Ovary (tissue), 9 donors: ENCODE measurements around the gene ZAR1. TPM values are rescaled to one million over a fixed set of nuclear protein-coding genes. Genes with fewer than 3 reads are reported as not detected.

ENCODE experiments used
- DNase-seq, 5 donors: peaks; one replicate each; pipeline ENCODE4 v3.0.0-alpha.2; 2019 to 2020
- H3K27ac ChIP-seq, 2 donors: fragments of 200-600 bp; one replicate each; pipeline versions ENCODE4 v1.5.1 to v1.8.0; 2019 to 2022
- H3K27me3 ChIP-seq: fragments of 200-600 bp; one replicate; pipeline ENCODE4 v1.8.0; 2022
- H3K36me3 ChIP-seq: fragments of 200-600 bp; sonication (generic); one replicate; pipeline ENCODE4 v1.5.1; 2019
- H3K4me1 ChIP-seq: one replicate; pipeline ENCODE4 v1.8.1; 2013; ENCODE audit warnings: mild to moderate bottlenecking, moderate library complexity; ENCODE audit not compliant: insufficient read depth
- H3K4me3 ChIP-seq: fragments of 200-600 bp; sonication (generic); one replicate; pipeline ENCODE4 v1.5.1; 2017
- H3K9me3 ChIP-seq, 2 donors: fragments of 200-600 bp in 1 of 2; sonication (generic) in 1 of 2; one replicate each; pipeline versions ENCODE4 v1.5.1 to v1.8.1; 2013 to 2019; ENCODE audit warnings: mild to moderate bottlenecking in 1 of 2, moderate library complexity in 1 of 2
- CTCF ChIP-seq, 3 donors: fragments of 450-650 bp in 2 of 3; fragments of 200-600 bp in 1 of 3; IDR thresholded peaks; one replicate each; pipeline versions ENCODE4 v1.5.1 to v1.8.0; 2016 to 2022; ENCODE audit warnings: antibody characterized with exemption in 3 of 3, mild to moderate bottlenecking in 1 of 3
- EP300 ChIP-seq: sonication (generic); formaldehyde crosslinking; IDR thresholded peaks from one replicate; pipeline ENCODE4 v1.6.1; 2017; ENCODE audit warnings: antibody characterized with exemption
- POLR2A ChIP-seq: fragments of 450-650 bp; IDR thresholded peaks from one replicate; pipeline ENCODE4 v1.6.1; 2017; ENCODE audit warnings: antibody characterized with exemption, mild to moderate bottlenecking, moderate library complexity
- WGBS, 3 donors: extraction: QIAGEN DNeasy Blood & Tissue Kit in 1 of 3; methylation state at CpG; one replicate each; pipeline versions ENCODE4 v1.1.5 to v1.1.7; 2013 to 2017; 5-methylcytosine and 5-hydroxymethylcytosine counted together
- intact Hi-C, 4 donors: fragments of 100-400 bp; cut with DNase I; formaldehyde crosslinking; loops; one replicate each; pipeline versions ENCODE4 v1.11.0 to v1.15.1; 2022 to 2023
- polyA plus RNA-seq, 2 donors: library from polyadenylated mRNA; stranded (reverse); fragments of 200-250 nt in 1 of 2; fragments of 350-450 nt in 1 of 2; fragmentation: Illumina TruSeq in 1 of 2; extraction: RNeasy Lipid Tissue Mini Kit (QIAGEN cat#74804) in 1 of 2; gene quantifications; one replicate each; pipeline ENCODE4 v1.2.3, GENCODE V29; 2013 to 2014
- total RNA-seq, 7 donors: library from RNA; depleted of rRNA in 2 of 7; stranded (reverse); fragments of >200 nt in 2 of 7; fragmentation: NEBNext Ultra II Directional in 3 of 7; extraction: Animal tissue kit (Norgen Biotek cat#: 25700) in 3 of 7; gene quantifications; one replicate each; pipeline versions ENCODE4 v1.1.0 to v1.2.4, GENCODE V29; 2016 to 2023
- donor health status: DM: no; HTN: no; CAD: no; lungs with moderate emphysema.
- donor health status: DM: no; HTN: no; CAD: no.
- donor health status: Bipolar disorder and iron deficiency.
- donor health status: DM: yes; HTN: yes; CAD: no.
- donor health status: DM: no; HTN: no; CAD: no.
- donor health status: DM: yes; HTN: yes; CAD: no.

Gene ZAR1
- total and polyA plus RNA-seq, 9 donors: 0.31 TPM; not detected in 8

- H3K27ac ChIP-seq: no peak overlapping the region
- H3K36me3 ChIP-seq: no peaks in the 10 kb centered on the region
- H3K27me3 ChIP-seq: no peaks in the 10 kb centered on the region
- DNase-seq: no peak
- WGBS, 3 donors: 79 to 81% (median 79%) methylated on average over 1 of the region's 1 CpG
- H3K4me1 ChIP-seq: no peaks in the 10 kb centered on the region
- H3K9me3 ChIP-seq: no peaks in the 10 kb centered on the region
- intact Hi-C loops: no loop called here
- H3K4me3 ChIP-seq: no peak overlapping the region
- no peak for TF ChIP-seq EP300
- TF ChIP-seq CTCF (IDR thresholded peaks at IDR 0.05): no peak
- no peak for TF ChIP-seq POLR2A
These were observed 17.3 kb upstream of the ZAR1 start for GRCh38 chr4:48472794-48473193.

GRCh38 chr4:48475770-48476169 lies 14.3 kb upstream of the ZAR1 start:
- no peak overlapping the region for H3K4me3 ChIP-seq
- no peaks in the 10 kb centered on the region for H3K36me3 ChIP-seq
- intact Hi-C loops: no loop called here
- DNase-seq: no peak
- H3K27me3 ChIP-seq: no peaks in the 10 kb centered on the region
- no peaks in the 10 kb centered on the region for H3K9me3 ChIP-seq
- TF ChIP-seq EP300: no peak
- no peak for TF ChIP-seq CTCF (IDR thresholded peaks at IDR 0.05)
- TF ChIP-seq POLR2A: no peak
- WGBS, 3 donors: 89 to 92% (median 91%) methylated on average over 6 of the region's 6 CpGs
- no peak overlapping the region for H3K27ac ChIP-seq
- no peaks in the 10 kb centered on the region for H3K4me1 ChIP-seq

- Histone ChIP-seq H3K4me1 (peaks cover 2% of the 10 kb centered on the region), H3K27ac (no peak overlapping the region), H3K4me3 (no peak overlapping the region), H3K9me3 (no peaks in the 10 kb centered on the region), H3K27me3 (no peaks in the 10 kb centered on the region), H3K36me3 (no peaks in the 10 kb centered on the region)
- intact Hi-C loops: no loop called here
- WGBS, 3 donors: 79 to 84% (median 81%) methylated on average over 2 of the region's 2 CpGs
- no peak for DNase-seq
- TF ChIP-seq CTCF (IDR thresholded peaks at IDR 0.05) (no peak), EP300 (no peak), POLR2A (no peak)
These were observed 11.8 kb upstream of the ZAR1 start for GRCh38 chr4:48478273-48478672.

- H3K9me3 ChIP-seq: no peaks in the 10 kb centered on the region
- 79 to 86% (median 79%) methylated on average over 1 of the region's 1 CpG for WGBS, 3 donors
- no peaks in the 10 kb centered on the region for H3K36me3 ChIP-seq
- H3K4me3 ChIP-seq: no peak overlapping the region
- H3K27me3 ChIP-seq: no peaks in the 10 kb centered on the region
- no peak for DNase-seq
- no peak for TF ChIP-seq POLR2A
- TF ChIP-seq EP300: no peak
- TF ChIP-seq CTCF (IDR thresholded peaks at IDR 0.05): no peak
- peaks cover 7% of the 10 kb centered on the region for H3K4me1 ChIP-seq
- intact Hi-C loops: no loop called here
- H3K27ac ChIP-seq: no peak overlapping the region
These were observed 8.5 kb upstream of the ZAR1 start for GRCh38 chr4:48481581-48481980.
